GM21529 (cell line): Measurements from ENCODE around the gene POLR2E.

ENCODE experiments used
- ATAC-seq: cut with Tn5 transposase; IDR thresholded peaks from one replicate; pipeline ENCODE4 v1.9.1; 2021; ENCODE audit not compliant: unreplicated experiment

The POLR2E gene

GRCh38 chr19:1082165-1082927, 12.8 kb downstream of the POLR2E start:
- ATAC-seq: no peak

- ATAC-seq: no peak
Measured at GRCh38 chr19:1081301-1082164, 13.6 kb downstream of the POLR2E start.

- no peak for ATAC-seq
Measured at GRCh38 chr19:1080360-1081161, 14.6 kb downstream of the POLR2E start.

- ATAC-seq: no peak
Measured at GRCh38 chr19:1079566-1080111, 15.5 kb downstream of the POLR2E start.

GRCh38 chr19:1076951-1077350, 18.2 kb downstream of the POLR2E start:
- peak; percentile 58 for ATAC-seq

GRCh38 chr19:1076046-1076386, 19.2 kb downstream of the POLR2E start:
- ATAC-seq: no peak

GRCh38 chr19:1074544-1075283, 20.5 kb downstream of the POLR2E start:
- ATAC-seq: no peak

- ATAC-seq: no peak
Measured at GRCh38 chr19:1073956-1074517, 21.1 kb downstream of the POLR2E start.

- ATAC-seq: no peak
Measured at GRCh38 chr19:1073063-1073955, 21.9 kb downstream of the POLR2E start.

- no peak for ATAC-seq
Measured at GRCh38 chr19:1072371-1073015, 22.7 kb downstream of the POLR2E start.

GRCh38 chr19:1070931-1071791, 24.0 kb downstream of the POLR2E start:
- no peak for ATAC-seq

- no peak for ATAC-seq
Measured at GRCh38 chr19:1070576-1070930, 24.6 kb downstream of the POLR2E start.

GRCh38 chr19:1069009-1069779, 26.0 kb downstream of the POLR2E start:
- ATAC-seq: no peak

GRCh38 chr19:1068009-1069001, 26.9 kb downstream of the POLR2E start:
- no peak for ATAC-seq

GRCh38 chr19:1067341-1067957, 27.7 kb downstream of the POLR2E start:
- ATAC-seq: no peak
